Kidney (tissue), 14 donors: Measurements from ENCODE around the gene RXRA. TPM values are rescaled to one million over a fixed set of nuclear protein-coding genes. Genes with fewer than 3 reads are reported as not detected.

ENCODE experiments used
- DNase-seq, 5 donors: peaks; one replicate each; pipeline ENCODE4 v3.0.0-alpha.2; 2013 to 2020
- FAIRE-seq: peaks from 2 replicates; lab custom pipeline; 2012; peaks lifted over from hg19 to GRCh38; lab: Jason Lieb, UNC
- H3K27ac ChIP-seq, 2 donors: one replicate each; pipeline ENCODE4 v1.7.0; 2013; ENCODE audit warnings: low read depth in 2 of 2, low read length in 2 of 2, inconsistent platforms in 1 of 2
- H3K27me3 ChIP-seq: one replicate; pipeline ENCODE4 v1.7.1; 2013; ENCODE audit warnings: low read length, inconsistent platforms; ENCODE audit not compliant: control insufficient read depth, insufficient read depth
- H3K36me3 ChIP-seq, 3 donors: one replicate each; pipeline versions ENCODE4 v1.7.0 to v1.7.1; 2013; ENCODE audit warnings: low read length in 3 of 3, control low read depth in 1 of 3, inconsistent platforms in 1 of 3; ENCODE audit not compliant: insufficient read depth in 3 of 3, control insufficient read depth in 2 of 3
- H3K4me1 ChIP-seq, 3 donors: one replicate each; pipeline versions ENCODE4 v1.7.0 to v1.7.1; 2013; ENCODE audit warnings: low read length in 3 of 3, inconsistent platforms in 1 of 3, low read depth in 1 of 3; ENCODE audit not compliant: control insufficient read depth in 2 of 3, insufficient read depth in 2 of 3
- H3K4me3 ChIP-seq, 3 donors: one replicate each; pipeline versions ENCODE4 v1.7.0 to v1.8.1; 2013; ENCODE audit warnings: low read length in 3 of 3, control low read depth in 1 of 3, inconsistent platforms in 1 of 3
- H3K9ac ChIP-seq, 3 donors: one replicate each; pipeline versions ENCODE4 v1.7.0 to v1.7.1; 2013; ENCODE audit warnings: low read length in 3 of 3, control low read depth in 1 of 3, inconsistent platforms in 1 of 3
- H3K9me3 ChIP-seq, 3 donors: one replicate each; pipeline versions ENCODE4 v1.7.0 to v1.7.1; 2013; ENCODE audit warnings: low read length in 3 of 3, control low read depth in 1 of 3, inconsistent platforms in 1 of 3; ENCODE audit not compliant: control insufficient read depth in 2 of 3, insufficient read depth in 1 of 3
- intact Hi-C: fragments of 100-400 bp; cut with DNase I; formaldehyde crosslinking; loops from one replicate; pipeline ENCODE4 v1.11.1; 2022
- polyA plus RNA-seq: library from polyadenylated mRNA; stranded (reverse); fragments of 350-450 nt; fragmentation: Illumina TruSeq; extraction: RNeasy Lipid Tissue Mini Kit (QIAGEN cat#74804); gene quantifications from one replicate; pipeline ENCODE4 v1.2.3, GENCODE V29; 2014; ENCODE audit warnings: low read depth, low replicate concordance; ENCODE audit not compliant: insufficient read depth
- total RNA-seq: library from RNA; stranded (reverse); fragmentation: NEBNext Ultra II Directional; extraction: Animal tissue kit (Norgen Biotek cat#: 25700); gene quantifications from one replicate; pipeline ENCODE4 v1.2.1, GENCODE V29; 2021
- TF ChIP-seq, protein P1 (sequence below): IDR thresholded peaks from 3 replicates; pipeline ENCODE4 v1.5.1; 2012; ENCODE audit warnings: mild to moderate bottlenecking, moderate library complexity, borderline replicate concordance; ENCODE audit not compliant: insufficient read depth; ENCODE audit errors: extremely low read depth
- donor health status: control.
- donor health status: control.
- donor health status: control.
- donor health status: control.
- donor health status: control.
- donor health status: DM: yes; HTN: yes; CAD: no.
- donor health status: Normal renal cell carcinoma (clear cell type).

RXRA gene
- total and polyA plus RNA-seq, 2 donors from 2014 or later, result 24.0 to 49.5 TPM

DNA sequence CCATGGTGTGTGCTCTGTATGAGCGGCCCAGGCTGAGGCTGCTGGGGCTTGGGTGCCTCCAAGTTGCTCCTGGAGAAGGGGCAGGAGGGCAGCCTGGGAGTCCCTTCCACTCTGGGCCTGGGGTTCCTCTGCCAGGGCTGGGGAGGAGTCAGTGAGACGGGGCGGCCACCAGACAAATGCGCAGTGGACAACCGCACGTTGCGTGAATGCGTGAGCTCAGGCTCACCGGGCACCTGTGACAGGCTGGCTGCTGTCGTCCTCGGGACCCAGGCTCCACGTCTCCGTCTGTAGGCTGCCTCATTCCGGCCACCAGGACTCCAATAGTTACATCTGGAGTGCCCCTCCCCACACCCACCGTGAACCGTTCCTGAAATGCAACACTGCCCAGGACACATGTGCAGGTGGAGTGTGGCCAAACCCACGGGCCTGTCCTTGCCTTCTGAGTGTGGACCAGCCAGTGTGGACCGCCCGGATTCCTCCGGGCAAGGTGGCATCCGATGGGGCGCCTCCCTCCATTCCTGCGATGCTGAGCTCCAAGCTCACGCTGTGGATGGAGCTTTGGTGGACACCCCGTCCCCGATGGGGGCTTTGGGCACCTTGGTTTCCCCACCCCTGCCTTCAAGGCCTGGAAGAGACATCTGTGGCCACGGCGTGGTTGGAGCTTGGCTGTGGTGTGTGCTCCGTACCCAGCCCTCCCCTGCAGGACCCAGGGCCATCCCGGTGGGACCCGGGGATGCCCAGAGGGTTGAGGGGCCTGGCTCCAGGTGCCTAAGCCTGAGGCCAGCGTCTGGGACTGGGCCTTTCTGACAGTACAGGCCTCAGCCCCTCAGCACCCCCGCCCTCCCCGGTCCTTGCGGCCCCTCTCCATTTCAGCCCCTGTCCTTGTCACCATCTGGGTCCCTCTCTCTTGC is 34.0 kb upstream of the RXRA start:
- DNase-seq (peak in 1 of 5 donors; percentile 68), FAIRE-seq (no peak)
- Histone ChIP-seq H3K4me3 (no peak overlapping the region), H3K27ac (no peak overlapping the region), H3K27me3 (no peaks in the 10 kb centered on the region), H3K9me3 (no peaks in the 10 kb centered on the region), H3K36me3 (no peaks in the 10 kb centered on the region), H3K4me1 (no peaks in the 10 kb centered on the region), H3K9ac (no peak overlapping the region)
- TF ChIP-seq, protein P1, sequence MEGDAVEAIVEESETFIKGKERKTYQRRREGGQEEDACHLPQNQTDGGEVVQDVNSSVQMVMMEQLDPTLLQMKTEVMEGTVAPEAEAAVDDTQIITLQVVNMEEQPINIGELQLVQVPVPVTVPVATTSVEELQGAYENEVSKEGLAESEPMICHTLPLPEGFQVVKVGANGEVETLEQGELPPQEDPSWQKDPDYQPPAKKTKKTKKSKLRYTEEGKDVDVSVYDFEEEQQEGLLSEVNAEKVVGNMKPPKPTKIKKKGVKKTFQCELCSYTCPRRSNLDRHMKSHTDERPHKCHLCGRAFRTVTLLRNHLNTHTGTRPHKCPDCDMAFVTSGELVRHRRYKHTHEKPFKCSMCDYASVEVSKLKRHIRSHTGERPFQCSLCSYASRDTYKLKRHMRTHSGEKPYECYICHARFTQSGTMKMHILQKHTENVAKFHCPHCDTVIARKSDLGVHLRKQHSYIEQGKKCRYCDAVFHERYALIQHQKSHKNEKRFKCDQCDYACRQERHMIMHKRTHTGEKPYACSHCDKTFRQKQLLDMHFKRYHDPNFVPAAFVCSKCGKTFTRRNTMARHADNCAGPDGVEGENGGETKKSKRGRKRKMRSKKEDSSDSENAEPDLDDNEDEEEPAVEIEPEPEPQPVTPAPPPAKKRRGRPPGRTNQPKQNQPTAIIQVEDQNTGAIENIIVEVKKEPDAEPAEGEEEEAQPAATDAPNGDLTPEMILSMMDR, result no peak
- intact Hi-C loops, result no loop called here

DNA sequence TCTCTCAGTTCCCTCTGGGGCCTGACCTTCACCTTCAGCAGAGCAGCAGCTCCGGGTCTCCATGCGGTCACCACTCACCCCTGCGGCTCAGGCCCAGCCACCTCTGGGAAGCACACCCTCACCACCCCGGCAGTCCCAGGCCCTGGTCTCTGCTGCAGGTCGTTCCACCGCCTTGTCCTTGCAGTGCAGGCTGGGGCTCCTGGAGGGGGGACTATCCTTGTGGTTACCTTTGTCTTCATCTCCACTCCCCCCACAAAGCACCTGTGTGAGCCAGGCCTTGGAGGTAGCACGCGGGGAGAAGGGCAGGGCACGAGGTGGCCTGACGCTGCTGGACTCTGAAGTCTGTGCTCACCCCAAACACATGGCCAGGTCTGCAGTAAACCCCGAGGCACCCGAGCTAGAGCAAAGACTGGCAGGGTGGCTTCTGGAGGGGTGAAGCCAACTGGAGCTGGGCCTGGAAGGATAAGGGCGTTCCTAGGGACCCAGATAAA is 33.2 kb upstream of the RXRA start:
- FAIRE-seq, result no peak

DNA sequence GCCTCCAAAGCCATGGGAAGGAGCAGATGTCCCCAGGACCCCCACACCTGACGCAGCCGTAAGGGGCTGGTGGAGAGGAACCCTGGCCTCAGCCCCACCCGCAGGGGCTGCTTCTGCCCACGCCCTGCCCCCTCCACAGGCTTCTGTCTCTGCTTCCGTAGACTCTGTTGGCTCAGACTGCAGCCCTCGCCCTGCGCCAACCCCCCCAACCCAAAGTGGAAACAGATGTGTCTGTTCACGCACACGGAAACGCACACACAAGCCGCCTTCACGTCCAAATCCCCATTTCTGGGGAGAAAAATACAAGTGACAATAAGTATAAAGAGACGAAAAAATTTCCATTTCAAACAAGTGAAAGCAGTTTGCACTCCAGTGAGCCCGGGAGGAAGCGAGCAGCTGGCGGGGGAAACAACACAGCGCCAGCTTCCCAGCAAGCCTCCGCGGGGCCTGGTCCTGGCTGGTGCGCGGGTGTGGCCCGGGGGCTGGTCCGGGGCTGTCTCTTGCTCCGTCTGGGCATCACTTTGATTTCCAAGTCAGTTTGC is 32.6 kb upstream of the RXRA start:
- Histone ChIP-seq H3K36me3 (no peaks in the 10 kb centered on the region), H3K4me1 (no peaks in the 10 kb centered on the region), H3K9me3 (no peaks in the 10 kb centered on the region), H3K4me3 (no peak overlapping the region), H3K9ac (no peak overlapping the region), H3K27ac (no peak overlapping the region), H3K27me3 (no peaks in the 10 kb centered on the region)
- TF ChIP-seq, protein P1, result no peak
- FAIRE-seq, result no peak
- DNase-seq, result peak in 3 of 5 donors; percentile 67 to 72 (median 70)
- intact Hi-C loops, result no loop called here

More for the DNA sequence above, 33.2 kb upstream of the RXRA start:
- Histone ChIP-seq H3K27ac (no peak overlapping the region), H3K9ac (no peak overlapping the region), H3K4me3 (no peak overlapping the region), H3K4me1 (no peaks in the 10 kb centered on the region), H3K9me3 (no peaks in the 10 kb centered on the region), H3K27me3 (no peaks in the 10 kb centered on the region), H3K36me3 (no peaks in the 10 kb centered on the region)
- intact Hi-C loops, result no loop called here
- DNase-seq, result peak in 1 of 5 donors; percentile 71
- TF ChIP-seq, protein P1, result no peak
